ENCODE results near the gene RAN.

GRCh38 chr12:130922511-130922953, 50.7 kb downstream of the RAN start:
- peak in 2 of 4 donors; percentile 16 to 50 for TF ChIP-seq POLR2AphosphoS5 (IDR thresholded peaks at IDR 0.05)
- no peak for TF ChIP-seq CTCF (IDR thresholded peaks at IDR 0.05)

Data from sigmoid colon (tissue), 4 donors.